GM21786 (cell line): Measurements from ENCODE around the gene DCP2.

Source experiments
- ATAC-seq: cut with Tn5 transposase; IDR thresholded peaks from one replicate; pipeline ENCODE4 v1.9.1; 2021; ENCODE audit not compliant: unreplicated experiment

Gene DCP2

GRCh38 chr5:113062869-113063508 lies 86.4 kb downstream of the DCP2 start:
- ATAC-seq, result no peak

GRCh38 chr5:113063927-113064326 lies 87.3 kb downstream of the DCP2 start:
- ATAC-seq, result no peak

GRCh38 chr5:113064806-113065205 lies 88.2 kb downstream of the DCP2 start:
- ATAC-seq, result no peak

DNA sequence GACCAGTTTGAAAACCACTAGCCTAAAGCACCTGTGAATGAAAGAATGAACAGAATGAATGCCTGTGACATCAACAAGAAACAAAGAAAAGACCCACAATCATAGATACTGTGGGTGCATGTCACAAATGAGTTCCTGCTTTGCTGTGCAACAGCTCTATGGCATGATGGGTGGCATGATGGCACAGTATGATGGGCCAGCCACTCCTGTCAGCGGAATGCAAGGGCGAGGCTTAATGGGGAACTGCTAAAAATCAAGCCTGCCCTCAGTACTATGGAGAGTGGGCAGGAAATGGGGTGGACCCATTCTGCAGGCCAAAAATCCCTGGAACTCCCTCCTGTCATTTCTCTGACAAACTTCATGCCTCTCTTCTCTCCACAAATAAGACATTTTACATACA lies 89.0 kb downstream of the DCP2 start:
- no peak for ATAC-seq

- no peak for ATAC-seq
Observed at GRCh38 chr5:113067635-113068344, 91.2 kb downstream of the DCP2 start.

- ATAC-seq, result no peak
Observed at GRCh38 chr5:113068559-113068958, 92.0 kb downstream of the DCP2 start.
